Right atrium auricular region (tissue), 2 donors: ENCODE measurements around the gene C4orf46. TPM values are rescaled to one million over a fixed set of nuclear protein-coding genes. Genes with fewer than 3 reads are reported as not detected.
"Not testable (repeated sequence)": the region's sequence is repeated elsewhere in the genome, so short reads cannot be mapped to it uniquely, and the experiment has no call there.

ENCODE experiments used
- DNase-seq: peaks from one replicate; pipeline ENCODE4 v3.0.0-alpha.2; 2019; ENCODE audit warnings: low spot score
- H3K27ac ChIP-seq, 2 donors: fragments of 200-600 bp; sonication (generic); 1 replicate in 1 of 2; 2 replicates in 1 of 2; pipeline ENCODE4 v1.5.1; 2016 to 2019
- H3K27me3 ChIP-seq, 2 donors: fragments of 200-600 bp; sonication (generic); one replicate each; pipeline versions ENCODE4 v1.5.1 to v1.6.0; 2017 to 2019
- H3K36me3 ChIP-seq: fragments of 200-600 bp; sonication (generic); one replicate; pipeline ENCODE4 v1.5.1; 2016
- H3K4me1 ChIP-seq, 2 donors: fragments of 200-600 bp; sonication (generic); one replicate each; pipeline versions ENCODE4 v1.5.1 to v1.6.0; 2017 to 2019
- H3K4me3 ChIP-seq, 2 donors: fragments of 200-600 bp; sonication (generic); 1 replicate in 1 of 2; 2 replicates in 1 of 2; pipeline ENCODE4 v1.5.1; 2017 to 2019; ENCODE audit warnings: mild to moderate bottlenecking in 1 of 2, moderate library complexity in 1 of 2
- H3K9me3 ChIP-seq, 2 donors: fragments of 200-600 bp; sonication (generic); one replicate each; pipeline ENCODE4 v1.5.1; 2019
- CTCF ChIP-seq, 2 donors: fragments of 200-600 bp; sonication (generic); IDR thresholded peaks; one replicate each; pipeline ENCODE4 v1.5.1; 2019; ENCODE audit warnings: antibody characterized with exemption in 2 of 2
- total RNA-seq, 2 donors: library from RNA; depleted of rRNA; stranded (reverse); fragments of >200 nt; gene quantifications; one replicate each; pipeline ENCODE4 v1.1.0, GENCODE V29; 2016

Gene C4orf46
- total RNA-seq, 2 donors from 2014 or later = 3.2 to 4.2 TPM

- no peak overlapping the region for H3K27ac ChIP-seq
- H3K36me3 ChIP-seq = no peaks in the 10 kb centered on the region
- H3K9me3 ChIP-seq = no peaks in the 10 kb centered on the region
- H3K4me1 ChIP-seq = no peaks in the 10 kb centered on the region
- DNase-seq = no peak
- H3K27me3 ChIP-seq = no peaks in the 10 kb centered on the region
- no peak for TF ChIP-seq CTCF (IDR thresholded peaks at IDR 0.05)
- H3K4me3 ChIP-seq = no peak overlapping the region
These were observed 6.9 kb downstream of the C4orf46 start for GRCh38 chr4:158664806-158665205.

- H3K4me1 ChIP-seq = not testable (repeated sequence)
These were observed 7.7 kb downstream of the C4orf46 start for GRCh38 chr4:158663707-158664625.

GRCh38 chr4:158663255-158663654 is 8.4 kb downstream of the C4orf46 start:
- not testable (repeated sequence) for H3K27ac ChIP-seq, H3K4me3 ChIP-seq, DNase-seq, H3K4me1 ChIP-seq, H3K36me3 ChIP-seq, H3K9me3 ChIP-seq, H3K27me3 ChIP-seq

More at GRCh38 chr4:158663707-158664625, 7.7 kb downstream of the C4orf46 start:
- not testable (repeated sequence) for H3K4me3 ChIP-seq, H3K27me3 ChIP-seq, H3K27ac ChIP-seq, DNase-seq, H3K36me3 ChIP-seq, H3K9me3 ChIP-seq

GRCh38 chr4:158657291-158657690 is 14.4 kb downstream of the C4orf46 start:
- Histone ChIP-seq H3K4me3 (no peak overlapping the region), H3K36me3 (no peaks in the 10 kb centered on the region), H3K9me3 (no peaks in the 10 kb centered on the region), H3K4me1 (no peaks in the 10 kb centered on the region), H3K27me3 (no peaks in the 10 kb centered on the region), H3K27ac (no peak overlapping the region)
- no peak for TF ChIP-seq CTCF (IDR thresholded peaks at IDR 0.05)
- no peak for DNase-seq

GRCh38 chr4:158656439-158656838 is 15.2 kb downstream of the C4orf46 start:
- H3K4me3 ChIP-seq = no peak overlapping the region
- no peaks in the 10 kb centered on the region for H3K27me3 ChIP-seq
- DNase-seq = no peak
- no peaks in the 10 kb centered on the region for H3K4me1 ChIP-seq
- no peak overlapping the region for H3K27ac ChIP-seq
- no peak for TF ChIP-seq CTCF (IDR thresholded peaks at IDR 0.05)
- H3K36me3 ChIP-seq = no peaks in the 10 kb centered on the region
- no peaks in the 10 kb centered on the region for H3K9me3 ChIP-seq

GRCh38 chr4:158652920-158653319 is 18.8 kb downstream of the C4orf46 start:
- Histone ChIP-seq H3K27ac (no peak overlapping the region), H3K4me3 (no peak overlapping the region), H3K27me3 (no peaks in the 10 kb centered on the region), H3K36me3 (no peaks in the 10 kb centered on the region), H3K4me1 (no peaks in the 10 kb centered on the region), H3K9me3 (no peaks in the 10 kb centered on the region)
- DNase-seq = no peak
- no peak for TF ChIP-seq CTCF (IDR thresholded peaks at IDR 0.05)
